HEK293 (cell line): ENCODE measurements around the gene DPYD.

Source experiments
- ATF2 ChIP-seq: fragments of 450-650 bp; formaldehyde crosslinking; IDR thresholded peaks from 2 replicates; pipeline ENCODE4 v1.5.1; 2016; ENCODE audit warnings: missing biosample characterization, missing genetic modification characterization, low read depth
- CTCF ChIP-seq: fragments of 450-650 bp; formaldehyde crosslinking; IDR thresholded peaks from 2 replicates; pipeline ENCODE4 v1.5.1; 2016; ENCODE audit warnings: missing biosample characterization, missing genetic modification characterization
- PRDM10 ChIP-seq: fragments of 450-650 bp; formaldehyde crosslinking; IDR thresholded peaks from 2 replicates; pipeline ENCODE4 v1.5.1; 2016; ENCODE audit warnings: missing biosample characterization, missing genetic modification characterization
- REST ChIP-seq: fragments of 450-650 bp; formaldehyde crosslinking; IDR thresholded peaks from 2 replicates; pipeline ENCODE4 v1.5.1; 2016; ENCODE audit warnings: missing biosample characterization, missing genetic modification characterization
- TRIM28 ChIP-seq: IDR thresholded peaks from 2 replicates; pipeline ENCODE4 v1.6.1; 2011; ENCODE audit warnings: low read length, control low read depth, borderline replicate concordance
- ZBTB20 ChIP-seq: fragments of 450-650 bp; formaldehyde crosslinking; IDR thresholded peaks from 2 replicates; pipeline ENCODE4 v1.5.1; 2016; ENCODE audit warnings: missing biosample characterization, missing genetic modification characterization
- ZFP3 ChIP-seq: fragments of 450-650 bp; formaldehyde crosslinking; IDR thresholded peaks from 2 replicates; pipeline ENCODE4 v1.5.1; 2016; ENCODE audit warnings: low read depth, missing biosample characterization, missing genetic modification characterization
- ZNF114 ChIP-seq: fragments of 450-650 bp; formaldehyde crosslinking; IDR thresholded peaks from 2 replicates; pipeline ENCODE4 v1.5.0; 2017; ENCODE audit warnings: missing biosample characterization, missing genetic modification characterization
- ZNF473 ChIP-seq: fragments of 450-650 bp; formaldehyde crosslinking; IDR thresholded peaks from 2 replicates; pipeline ENCODE4 v1.5.1; 2017; ENCODE audit warnings: missing biosample characterization, missing genetic modification characterization
- ZNF530 ChIP-seq: fragments of 450-650 bp; formaldehyde crosslinking; IDR thresholded peaks from 2 replicates; pipeline ENCODE4 v1.5.1; 2016; ENCODE audit warnings: low read depth, missing biosample characterization, missing genetic modification characterization
- ZNF629 ChIP-seq: fragments of 450-650 bp; formaldehyde crosslinking; IDR thresholded peaks from 2 replicates; pipeline ENCODE4 v1.5.1; 2017; ENCODE audit warnings: missing biosample characterization, missing genetic modification characterization
- ZNF704 ChIP-seq: fragments of 450-650 bp; formaldehyde crosslinking; IDR thresholded peaks from 2 replicates; pipeline ENCODE4 v1.5.1; 2016; ENCODE audit warnings: missing biosample characterization, missing genetic modification characterization
- ZNF830 ChIP-seq: fragments of 450-650 bp; IDR thresholded peaks from 2 replicates; pipeline ENCODE4 v1.5.0; 2018; ENCODE audit warnings: missing biosample characterization, missing genetic modification characterization, low read depth, mild to moderate bottlenecking, moderate library complexity

- TF ChIP-seq CTCF (tag by site-specific recombination) (no peak), ATF2 (tag by site-specific recombination) (no peak), ZNF629 (tag by site-specific recombination) (no peak), REST (tag by site-specific recombination) (no peak), PRDM10 (tag by site-specific recombination) (no peak), ZBTB20 (tag by site-specific recombination) (no peak), ZFP3 (tag by site-specific recombination) (no peak), ZNF704 (tag by site-specific recombination) (no peak), ZNF473 (tag by site-specific recombination) (no peak), ZNF530 (tag by site-specific recombination) (no peak), ZNF114 (no peak), TRIM28 (no peak), ZNF830 (tag by site-specific recombination) (no peak)
Observed at GRCh38 chr1:97886199-97886598, 34.6 kb downstream of the DPYD start.
